Measurements from ENCODE around the gene CYP1A2. TPM values are rescaled to one million over a fixed set of nuclear protein-coding genes. Genes with fewer than 3 reads are reported as not detected.

CYP1A2 gene
- total RNA-seq, 2 experiments from 2014 or later = not detected

DNA sequence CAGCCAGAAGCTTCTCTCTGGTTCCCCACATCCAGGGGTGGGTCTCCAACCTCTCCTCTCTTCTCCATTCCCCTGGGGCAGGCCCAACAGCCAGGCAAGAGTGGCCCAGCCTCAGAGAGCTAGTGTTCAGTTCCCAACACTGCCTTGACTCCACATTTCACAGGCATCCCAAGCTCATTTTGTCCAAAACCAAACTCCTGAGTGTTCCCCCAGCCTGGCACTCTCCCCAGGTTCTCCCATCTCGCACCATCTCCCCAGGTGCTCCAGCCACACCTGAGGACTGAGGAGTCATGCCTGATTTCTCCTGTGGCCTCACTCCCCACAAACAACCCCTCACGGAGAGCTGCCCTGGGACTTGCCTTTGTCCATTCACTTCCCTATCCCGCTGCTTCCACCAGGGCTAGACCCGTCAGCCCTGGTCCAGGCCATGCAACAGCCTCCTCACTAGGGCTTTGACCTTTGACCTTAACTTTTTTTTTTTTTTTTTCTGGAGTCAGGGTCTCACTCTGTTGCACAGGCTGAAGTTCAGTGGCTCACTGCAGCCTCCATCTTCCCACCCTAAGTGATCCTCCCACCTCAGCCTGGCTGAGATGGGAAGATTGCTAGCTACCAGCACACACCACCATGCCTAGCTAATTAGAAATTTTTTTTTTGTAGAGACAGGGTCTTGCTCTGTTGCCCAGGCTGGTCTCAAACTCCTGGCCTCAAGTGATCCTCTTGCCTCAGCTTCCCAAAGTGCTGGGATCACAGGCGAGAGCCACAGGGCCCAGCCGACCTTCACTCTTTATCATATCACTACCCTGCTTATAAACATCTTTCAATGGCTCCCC is 29.3 kb downstream of the CYP1A2 start:
- ATAC-seq (no peak), DNase-seq (no peak)
- Mint-ChIP-seq H3K9me3 (ENCODE audit: insufficient read depth) (no peaks in the 10 kb centered on the region), H3K4me3 (peak overlapping the region; percentile 77), H3K27me3 (ENCODE audit: low read depth) (no peaks in the 10 kb centered on the region), H3K27ac (peak overlapping the region; percentile 94), H3K36me3 (ENCODE audit: low read depth) (peaks cover 10% of the 10 kb centered on the region), H3K4me1 (ENCODE audit: low read depth) (peaks cover 69% of the 10 kb centered on the region)
- POLR2A ChIA-PET = interaction anchor here (0.6 to 23.0 kb wide), 12 partner anchors 14 to 676 kb away, joined by 3 to 670 read pairs (median 4); partner anchors contain the start of genes COX5A, FAM219B and MPI
- CTCF ChIA-PET = interaction anchor here (1.0 to 25.5 kb wide), 15 partner anchors 1 to 399 kb away, joined by 3 to 1683 read pairs (median 4); partner anchors contain the start of genes CSK and RPP25

DNA sequence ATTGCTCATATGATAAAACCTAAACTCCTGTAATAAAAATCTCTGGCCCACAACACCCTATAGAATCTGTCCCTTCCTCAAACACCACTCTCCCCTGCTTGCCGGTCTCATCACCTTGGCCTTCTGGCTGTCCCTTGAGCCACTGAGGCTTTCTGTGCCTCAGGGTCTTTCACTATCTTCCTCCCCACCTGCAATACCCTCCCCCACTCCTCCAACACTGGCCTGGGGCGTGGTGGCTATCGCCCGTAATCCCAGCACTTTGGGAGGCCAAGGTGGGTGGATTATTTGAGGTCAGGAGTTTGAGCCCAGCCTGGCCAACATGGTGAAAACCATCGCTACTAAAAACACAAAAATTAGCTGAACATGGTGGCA is 29.9 kb downstream of the CYP1A2 start:
- Mint-ChIP-seq H3K4me3 (peak overlapping the region; percentile 77), H3K4me1 (ENCODE audit: low read depth) (peaks cover 68% of the 10 kb centered on the region), H3K27ac (peak overlapping the region; percentile 94), H3K9me3 (ENCODE audit: insufficient read depth) (no peaks in the 10 kb centered on the region), H3K36me3 (ENCODE audit: low read depth) (peaks cover 16% of the 10 kb centered on the region), H3K27me3 (ENCODE audit: low read depth) (no peaks in the 10 kb centered on the region)
- DNase-seq = no peak
- POLR2A ChIA-PET = interaction anchor here (1.0 to 23.0 kb wide), 5 partner anchors 7 to 676 kb away, joined by 3 to 670 read pairs (median 5); no protein-coding TSS in a partner anchor
- CTCF ChIA-PET = interaction anchor here (1.0 to 25.5 kb wide), 8 partner anchors 1 to 178 kb away, joined by 3 to 1683 read pairs (median 10); partner anchors contain the start of genes CSK and RPP25
- ATAC-seq = no peak

DNA sequence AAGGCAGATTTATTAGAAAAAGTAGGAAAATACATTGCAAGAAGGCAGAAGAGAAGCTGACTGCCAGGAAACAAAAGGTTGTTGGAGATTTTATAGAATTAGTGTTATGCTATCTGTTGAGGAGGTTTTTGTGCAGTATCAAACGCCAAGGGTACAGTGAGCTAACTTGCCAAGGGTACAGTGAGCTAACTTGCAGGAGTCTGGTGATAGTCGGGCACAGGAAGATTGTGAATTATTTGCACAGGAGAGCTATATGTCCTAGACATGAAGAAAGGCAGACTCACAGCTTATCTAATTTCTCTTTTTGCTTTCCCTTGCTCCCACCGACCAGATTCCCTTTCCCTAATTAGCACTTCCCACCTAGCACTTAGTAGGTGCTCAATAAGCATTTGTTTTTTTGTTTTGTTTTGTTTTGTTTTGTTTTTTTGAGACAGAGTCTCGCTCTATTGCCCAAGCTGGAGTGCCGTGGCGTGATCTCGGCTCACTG is 30.6 kb downstream of the CYP1A2 start:
- peaks cover 67% of the 10 kb centered on the region for H3K4me1 Mint-ChIP-seq (ENCODE audit: low read depth)

DNA sequence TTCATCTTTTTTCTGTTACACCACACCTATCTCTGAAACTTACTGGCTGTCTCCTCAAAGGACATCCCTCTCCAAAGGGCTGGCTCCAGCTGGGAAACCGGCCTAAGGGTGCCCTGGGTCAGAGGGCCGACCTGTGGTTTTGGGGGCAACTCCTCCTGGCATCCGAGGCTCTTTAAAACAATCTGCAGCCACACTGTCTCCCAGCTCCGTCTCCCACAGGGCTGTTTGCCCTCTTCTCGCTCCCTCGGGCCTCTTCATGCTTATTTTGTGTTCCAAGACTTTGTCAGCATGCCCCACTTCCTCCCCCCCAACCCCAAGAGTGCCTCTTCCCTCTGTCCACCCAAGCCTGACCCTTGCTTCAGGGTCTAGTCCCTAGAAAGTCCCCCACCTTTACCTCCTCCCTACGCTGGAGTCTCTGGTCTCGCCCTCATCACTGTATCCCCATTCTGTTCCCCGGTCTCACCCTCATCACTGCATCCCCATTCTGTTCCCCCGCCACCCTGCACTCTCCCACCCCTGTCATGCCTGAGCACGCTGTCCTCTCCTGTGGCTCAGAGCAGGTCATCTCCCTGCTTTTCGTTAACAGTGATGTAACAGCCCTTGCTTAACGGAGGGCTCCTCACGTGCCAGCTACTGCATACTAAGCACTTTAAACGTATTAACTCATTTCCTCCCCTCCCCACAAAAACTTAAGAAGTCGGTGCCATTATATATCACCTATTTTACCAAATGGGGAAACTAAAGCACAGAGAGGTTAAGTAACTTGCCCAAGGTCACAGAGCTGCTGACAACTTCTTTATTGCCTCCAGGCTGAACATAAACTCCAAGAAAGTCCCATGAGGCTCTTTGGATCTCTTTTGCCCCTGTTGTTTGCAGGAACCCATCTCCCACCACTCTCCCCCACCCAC is 32.1 kb downstream of the CYP1A2 start:
- ATAC-seq (no peak), DNase-seq (peak; percentile 62)
- Mint-ChIP-seq H3K27ac (peak overlapping the region; percentile 94), H3K27me3 (ENCODE audit: low read depth) (no peaks in the 10 kb centered on the region), H3K4me1 (ENCODE audit: low read depth) (peaks cover 62% of the 10 kb centered on the region), H3K4me3 (peak overlapping the region; percentile 95), H3K9me3 (ENCODE audit: insufficient read depth) (no peaks in the 10 kb centered on the region), H3K36me3 (ENCODE audit: low read depth) (peaks cover 35% of the 10 kb centered on the region)
- POLR2A ChIA-PET = interaction anchor here (0.6 to 23.0 kb wide), 14 partner anchors 9 to 241 kb away, joined by 3 to 670 read pairs (median 3); partner anchors contain the start of genes CLK3 and ULK3
- CTCF ChIA-PET = interaction anchor here (0.6 to 25.5 kb wide), 18 partner anchors 2 to 398 kb away, joined by 3 to 1683 read pairs (median 4); partner anchors contain the start of genes CSK, EDC3 and FAM219B

More for the DNA sequence above, 30.6 kb downstream of the CYP1A2 start:
- ATAC-seq (no peak), DNase-seq (no peak)
- H3K36me3 Mint-ChIP-seq (ENCODE audit: low read depth) = peaks cover 22% of the 10 kb centered on the region
- no peaks in the 10 kb centered on the region for H3K9me3 Mint-ChIP-seq (ENCODE audit: insufficient read depth)
- H3K27ac Mint-ChIP-seq = peak overlapping the region; percentile 94
- ChIA-PET CTCF (interaction anchor here (1.0 to 25.5 kb wide), 8 partner anchors 0 to 171 kb away, joined by 3 to 1683 read pairs (median 11); partner anchors contain the start of gene CSK), POLR2A (interaction anchor here (1.0 to 23.0 kb wide), 5 partner anchors 8 to 158 kb away, joined by 3 to 670 read pairs (median 3); partner anchors contain the start of gene COX5A)
- peak overlapping the region; percentile 95 for H3K4me3 Mint-ChIP-seq
- H3K27me3 Mint-ChIP-seq (ENCODE audit: low read depth) = no peaks in the 10 kb centered on the region

DNA sequence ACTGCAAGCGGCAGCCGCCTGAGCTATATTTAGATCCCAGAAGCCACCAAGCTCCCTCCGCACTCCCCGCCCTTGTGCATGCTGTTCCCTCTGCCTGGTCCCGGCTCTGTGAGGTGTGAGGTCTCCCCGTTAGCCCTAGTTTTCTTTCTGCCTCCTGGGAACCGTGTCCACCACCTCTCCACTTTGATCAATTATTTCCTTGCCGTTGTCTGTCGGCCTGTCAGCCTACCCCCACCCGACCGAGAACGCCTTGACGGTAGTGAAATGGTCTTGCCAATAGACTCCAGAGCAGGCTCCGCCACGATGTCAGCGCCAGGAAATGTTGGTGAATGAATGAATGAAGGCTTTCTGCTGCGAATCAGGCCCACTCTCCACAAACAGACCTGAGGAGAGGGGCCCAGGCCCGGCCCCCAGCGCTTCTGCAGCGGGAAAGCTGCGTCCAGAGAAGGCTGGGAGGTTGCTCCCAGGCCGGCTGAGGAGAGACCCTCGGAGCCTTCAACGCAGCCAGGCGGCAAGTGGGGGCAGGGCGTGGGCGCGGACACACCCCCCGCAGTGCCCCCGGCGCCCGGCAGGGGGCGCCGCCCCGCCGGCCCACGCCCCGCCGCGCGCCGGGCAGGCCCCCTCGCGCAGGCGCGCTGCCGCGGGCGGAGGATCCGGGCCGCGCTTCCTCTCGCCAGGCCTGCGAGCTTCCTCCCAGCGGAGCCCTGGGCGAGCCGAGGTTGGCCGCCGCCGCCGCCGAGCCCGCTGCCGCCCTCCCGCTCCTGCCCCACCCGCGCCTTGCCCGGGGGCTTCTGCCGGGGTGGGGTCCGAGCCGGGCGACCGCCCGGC is 33.0 kb downstream of the CYP1A2 start, which contains the start of gene CSK:
Gene CSK (plus strand): TSS at position 650 of the 828 bp plus-strand sequence. CDS start 16,218 bp downstream, outside the sequence.
- Mint-ChIP-seq H3K9me3 (ENCODE audit: insufficient read depth) (no peaks in the 10 kb centered on the region), H3K36me3 (ENCODE audit: low read depth) (peaks cover 43% of the 10 kb centered on the region), H3K4me3 (peak within 1 kb of the TSS; percentile 95), H3K4me1 (ENCODE audit: low read depth) (peaks cover 59% of the 10 kb centered on the region), H3K27me3 (ENCODE audit: low read depth) (no peaks in the 10 kb centered on the region), H3K27ac (peak within 1 kb of the TSS; percentile 99)
- peak; percentile 82 for DNase-seq
- peak; percentile 59 for ATAC-seq
- ChIA-PET POLR2A (interaction anchor here (0.6 to 23.0 kb wide), 9 partner anchors 10 to 241 kb away, joined by 3 to 670 read pairs (median 3); no protein-coding TSS in a partner anchor), CTCF (interaction anchor here (0.6 to 25.5 kb wide), 13 partner anchors 3 to 320 kb away, joined by 3 to 1683 read pairs (median 4); partner anchors contain the start of genes CSK, EDC3 and FAM219B)

DNA sequence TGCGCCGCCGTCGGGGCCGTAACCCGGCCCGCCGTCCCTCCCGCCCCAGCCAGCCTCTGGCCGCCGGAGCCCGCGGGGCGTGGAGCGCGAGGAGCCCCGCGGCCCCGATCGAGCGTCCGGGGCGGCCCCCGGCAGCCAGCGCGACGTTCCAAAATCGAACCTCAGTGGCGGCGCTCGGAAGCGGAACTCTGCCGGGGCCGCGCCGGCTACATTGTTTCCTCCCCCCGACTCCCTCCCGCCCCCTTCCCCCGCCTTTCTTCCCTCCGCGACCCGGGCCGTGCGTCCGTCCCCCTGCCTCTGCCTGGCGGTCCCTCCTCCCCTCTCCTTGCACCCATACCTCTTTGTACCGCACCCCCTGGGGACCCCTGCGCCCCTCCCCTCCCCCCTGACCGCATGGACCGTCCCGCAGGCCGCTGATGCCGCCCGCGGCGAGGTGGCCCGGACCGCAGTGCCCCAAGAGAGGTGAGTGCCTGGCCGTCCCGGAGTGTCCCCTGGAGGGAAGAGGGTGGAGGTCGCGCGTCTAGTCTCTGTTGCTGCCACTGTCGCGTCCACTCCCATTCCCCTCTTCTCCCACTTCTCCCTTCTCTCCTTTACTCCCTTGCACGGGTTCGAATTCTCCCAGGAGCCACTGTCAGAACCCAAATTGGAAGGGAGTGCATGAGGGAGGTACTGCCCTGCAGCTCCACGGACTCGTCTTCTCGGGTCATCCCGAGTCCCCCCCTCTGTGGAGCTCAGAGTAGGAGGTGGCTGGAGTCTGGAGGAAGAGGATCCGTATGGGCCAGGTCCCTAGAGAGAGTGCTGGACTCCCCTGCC is 33.8 kb downstream of the CYP1A2 start:
- Mint-ChIP-seq H3K4me3 (peak overlapping the region; percentile 90), H3K27me3 (ENCODE audit: low read depth) (no peaks in the 10 kb centered on the region), H3K9me3 (ENCODE audit: insufficient read depth) (no peaks in the 10 kb centered on the region), H3K36me3 (ENCODE audit: low read depth) (peaks cover 52% of the 10 kb centered on the region), H3K4me1 (ENCODE audit: low read depth) (peaks cover 58% of the 10 kb centered on the region), H3K27ac (peak overlapping the region; percentile 99)
- POLR2A ChIA-PET = interaction anchor here (0.7 to 23.0 kb wide), 5 partner anchors 4 to 62 kb away, joined by 3 to 670 read pairs (median 4); partner anchors contain the start of gene CSK
- CTCF ChIA-PET = interaction anchor here (1.0 to 25.5 kb wide), 7 partner anchors 3 to 168 kb away, joined by 3 to 1683 read pairs (median 9); partner anchors contain the start of gene CSK
- ATAC-seq (peak; percentile 13), DNase-seq (peak; percentile 79)

DNA sequence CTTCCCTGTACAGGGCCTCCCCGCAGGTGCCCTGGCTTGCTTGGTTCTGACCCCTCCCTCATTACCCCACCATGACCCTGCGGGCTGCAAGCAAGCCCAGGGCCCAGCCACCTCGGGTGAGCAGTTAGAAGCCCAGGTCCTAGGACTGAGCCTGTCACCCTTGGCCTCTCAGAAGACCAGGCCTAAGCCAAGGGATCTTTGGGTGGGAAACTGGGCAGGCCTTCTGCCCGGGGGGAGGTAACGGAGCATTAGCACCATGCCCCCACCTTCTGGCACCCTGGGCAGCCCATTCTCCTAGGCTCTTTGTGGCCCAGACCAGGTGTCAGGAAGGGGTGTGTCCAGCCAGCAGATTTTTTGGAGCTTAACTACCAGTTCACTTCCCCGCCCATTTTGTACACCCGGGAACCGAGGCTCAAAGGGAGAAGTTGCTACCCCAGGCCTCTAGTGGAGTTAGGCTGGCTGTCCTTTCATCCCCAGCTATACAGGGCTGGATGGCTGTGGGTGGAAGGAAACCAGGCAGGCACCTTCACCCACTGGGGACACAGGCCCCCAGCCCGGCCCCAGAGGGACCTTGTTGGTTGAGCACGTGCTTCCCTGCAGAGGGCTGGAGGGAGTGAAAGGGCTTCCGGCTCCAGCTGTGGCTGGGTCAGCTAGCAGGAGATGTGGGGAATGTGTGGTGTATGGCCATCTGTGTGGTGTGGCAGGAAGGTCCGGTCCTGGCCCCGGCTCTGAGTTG is 34.6 kb downstream of the CYP1A2 start:
- Mint-ChIP-seq H3K27ac (peak overlapping the region; percentile 99), H3K27me3 (ENCODE audit: low read depth) (no peaks in the 10 kb centered on the region), H3K36me3 (ENCODE audit: low read depth) (peaks cover 57% of the 10 kb centered on the region), H3K4me3 (peak overlapping the region; percentile 90), H3K4me1 (ENCODE audit: low read depth) (peaks cover 57% of the 10 kb centered on the region), H3K9me3 (ENCODE audit: insufficient read depth) (no peaks in the 10 kb centered on the region)
- POLR2A ChIA-PET = interaction anchor here (0.7 to 23.0 kb wide), 6 partner anchors 5 to 672 kb away, joined by 3 to 670 read pairs (median 4); partner anchors contain the start of gene CSK
- ATAC-seq (no peak), DNase-seq (peak; percentile 72)
- CTCF ChIA-PET = interaction anchor here (0.7 to 25.5 kb wide), 5 partner anchors 4 to 149 kb away, joined by 4 to 1683 read pairs (median 60); partner anchors contain the start of gene CSK

DNA sequence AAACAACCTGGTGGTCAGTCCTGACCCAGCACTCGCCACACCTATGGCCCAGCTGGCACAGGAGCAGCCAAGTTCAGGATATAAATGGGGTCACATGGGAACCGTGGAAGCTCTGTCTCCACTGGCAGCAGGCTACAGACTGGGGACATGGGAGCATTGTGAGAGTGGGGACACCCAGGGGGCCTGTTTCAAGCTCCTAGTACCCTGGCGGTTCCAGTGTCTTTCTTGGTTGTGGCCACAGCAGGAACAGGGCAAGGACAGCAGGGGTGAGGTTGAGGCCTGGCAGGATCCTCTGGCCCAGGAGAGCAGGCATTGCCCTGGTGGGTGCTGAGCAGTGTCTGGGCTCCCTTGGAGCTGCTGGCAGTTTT is 35.1 kb downstream of the CYP1A2 start:
- H3K36me3 Mint-ChIP-seq (ENCODE audit: low read depth) = peaks cover 61% of the 10 kb centered on the region
- ChIA-PET CTCF (interaction anchor here (0.7 to 25.5 kb wide), 5 partner anchors 5 to 150 kb away, joined by 4 to 1683 read pairs (median 60); partner anchors contain the start of gene CSK), POLR2A (interaction anchor here (0.7 to 23.0 kb wide), 6 partner anchors 5 to 672 kb away, joined by 3 to 670 read pairs (median 4); partner anchors contain the start of gene CSK)
- DNase-seq = no peak
- H3K27me3 Mint-ChIP-seq (ENCODE audit: low read depth) = no peaks in the 10 kb centered on the region
- peak overlapping the region; percentile 99 for H3K27ac Mint-ChIP-seq
- peaks cover 57% of the 10 kb centered on the region for H3K4me1 Mint-ChIP-seq (ENCODE audit: low read depth)
- no peaks in the 10 kb centered on the region for H3K9me3 Mint-ChIP-seq (ENCODE audit: insufficient read depth)
- H3K4me3 Mint-ChIP-seq = peak overlapping the region; percentile 90
- no peak for ATAC-seq

All from activated CD8-positive, alpha-beta T cell treated with anti-CD3 and anti-CD28 coated beads, Interleukin-2, amount 10 ng/mL, durations not matched to agents 7 days and 5 days (primary cell).